SH-SY5Y (cell line): ENCODE data around the gene RCVRN.

Experiments
- GATA2 ChIP-seq: IDR thresholded peaks from 2 replicates; pipeline ENCODE4 v1.6.1; 2011; ENCODE audit warnings: mild to moderate bottlenecking, low read depth, low read length
- GATA3 ChIP-seq: IDR thresholded peaks from 2 replicates; pipeline ENCODE4 v1.6.1; 2011; ENCODE audit warnings: low read depth, mild to moderate bottlenecking, low read length, moderate library complexity

DNA sequence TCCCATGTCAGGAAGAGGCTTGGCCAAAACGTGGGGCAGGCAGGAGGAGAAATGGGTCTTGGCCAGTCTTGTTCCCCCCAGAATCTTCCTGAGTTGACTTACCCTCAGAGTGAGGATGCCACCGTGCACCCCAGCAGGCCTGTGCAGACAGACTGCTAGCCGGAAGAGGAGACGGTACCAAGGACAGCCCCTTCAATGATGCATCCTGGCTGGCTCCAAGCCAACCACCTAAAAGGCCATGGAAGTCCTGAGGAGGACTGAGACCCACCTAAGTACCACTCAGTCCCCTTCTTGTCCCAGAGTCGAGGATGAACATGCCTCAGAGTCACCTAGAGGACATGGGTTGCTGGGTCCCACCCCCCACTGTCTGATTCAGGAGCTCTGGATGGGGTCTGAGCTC lies 46.7 kb upstream of the RCVRN start:
- TF ChIP-seq GATA2 (no peak), GATA3 (no peak)
